ENCODE measurements around the gene ANKRD13B.

GRCh38 chr17:29597361-29598172 is 4.6 kb downstream of the ANKRD13B start:
- TF ChIP-seq CTCF (IDR thresholded peaks at IDR 0.05), result no peak
- no peak for TF ChIP-seq POLR2A (IDR thresholded peaks at IDR 0.05)
